Measurements from ENCODE around the gene HDDC2. TPM values are rescaled to one million over a fixed set of nuclear protein-coding genes. Genes with fewer than 3 reads are reported as not detected.

The HDDC2 gene
- total RNA-seq, 1 experiment from 2014 or later, result 96.8 TPM

DNA sequence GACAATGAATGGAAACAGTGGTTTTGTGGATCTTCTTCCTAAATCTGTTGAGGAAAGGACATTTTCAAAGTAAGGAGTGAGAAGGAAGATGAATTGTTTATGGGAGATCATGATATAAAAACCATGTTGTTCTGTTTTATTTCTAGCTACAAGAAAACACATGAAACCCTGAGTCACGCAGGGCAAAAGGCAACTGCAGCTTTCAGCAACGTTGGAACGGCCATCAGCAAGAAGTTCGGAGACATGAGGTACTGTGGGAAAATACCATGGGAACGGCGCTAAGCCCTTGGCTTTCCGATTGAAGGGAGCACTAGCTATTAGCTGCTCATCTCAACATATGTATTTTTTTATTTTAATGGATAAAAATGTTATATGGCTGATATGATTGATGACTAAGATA, 53.6 kb downstream of the HDDC2 start:
- DNase-seq, result no peak

DNA sequence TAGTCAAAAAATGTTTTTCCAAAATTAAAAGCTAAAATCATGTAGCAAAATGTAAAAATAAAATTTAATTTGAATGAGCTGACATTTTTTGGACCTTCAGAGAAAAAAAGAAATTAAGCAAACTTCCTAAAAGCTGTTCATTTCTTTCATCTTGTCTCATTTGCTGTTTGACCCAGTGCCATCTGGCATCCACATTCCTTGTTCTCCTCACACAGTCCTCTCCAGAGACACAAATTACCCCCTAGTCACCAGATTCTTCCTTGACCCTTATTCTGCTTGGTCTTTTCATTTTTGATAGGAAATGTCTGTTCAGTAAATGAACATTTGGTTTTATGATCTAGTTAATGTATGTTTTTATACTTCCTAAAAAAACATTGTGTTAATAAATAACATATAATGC, 55.2 kb downstream of the HDDC2 start:
- TF ChIP-seq, protein P1, sequence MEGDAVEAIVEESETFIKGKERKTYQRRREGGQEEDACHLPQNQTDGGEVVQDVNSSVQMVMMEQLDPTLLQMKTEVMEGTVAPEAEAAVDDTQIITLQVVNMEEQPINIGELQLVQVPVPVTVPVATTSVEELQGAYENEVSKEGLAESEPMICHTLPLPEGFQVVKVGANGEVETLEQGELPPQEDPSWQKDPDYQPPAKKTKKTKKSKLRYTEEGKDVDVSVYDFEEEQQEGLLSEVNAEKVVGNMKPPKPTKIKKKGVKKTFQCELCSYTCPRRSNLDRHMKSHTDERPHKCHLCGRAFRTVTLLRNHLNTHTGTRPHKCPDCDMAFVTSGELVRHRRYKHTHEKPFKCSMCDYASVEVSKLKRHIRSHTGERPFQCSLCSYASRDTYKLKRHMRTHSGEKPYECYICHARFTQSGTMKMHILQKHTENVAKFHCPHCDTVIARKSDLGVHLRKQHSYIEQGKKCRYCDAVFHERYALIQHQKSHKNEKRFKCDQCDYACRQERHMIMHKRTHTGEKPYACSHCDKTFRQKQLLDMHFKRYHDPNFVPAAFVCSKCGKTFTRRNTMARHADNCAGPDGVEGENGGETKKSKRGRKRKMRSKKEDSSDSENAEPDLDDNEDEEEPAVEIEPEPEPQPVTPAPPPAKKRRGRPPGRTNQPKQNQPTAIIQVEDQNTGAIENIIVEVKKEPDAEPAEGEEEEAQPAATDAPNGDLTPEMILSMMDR (conservative IDR thresholded peaks at IDR 0.05; ENCODE audit: low read depth, low read length), result no peak
- no peak for TF ChIP-seq EZH2phosphoT487 (IDR thresholded peaks at IDR 0.05; ENCODE audit: borderline replicate concordance, low read length)
- TF ChIP-seq EZH2 (IDR thresholded peaks at IDR 0.05; ENCODE audit: low read length, unreplicated experiment), result no peak
- DNase-seq (no peak), ATAC-seq (no peak)
- H3K4me1 ChIP-seq (ENCODE audit: insufficient read depth, low read length), result no peaks in the 10 kb centered on the region
- no peak overlapping the region for H3K9ac ChIP-seq (ENCODE audit: low read length)
- H3F3A ChIP-seq (ENCODE audit: low read length, unreplicated experiment), result no peaks in the 10 kb centered on the region
- H3K27ac ChIP-seq (ENCODE audit: low read length), result no peak overlapping the region
- no peaks in the 10 kb centered on the region for H3K79me2 ChIP-seq (ENCODE audit: low read length)
- H3K9me3 ChIP-seq (ENCODE audit: low read length), result no peaks in the 10 kb centered on the region
- CTCF ChIA-PET, result no interaction called here
- no peaks in the 10 kb centered on the region for H3K36me3 ChIP-seq (ENCODE audit: low read depth, low read length)
- H3K4me3 ChIP-seq (ENCODE audit: low read length), result no peak overlapping the region
- no peak overlapping the region for H3K4me2 ChIP-seq (ENCODE audit: low read length)
- no peaks in the 10 kb centered on the region for H3K27me3 ChIP-seq (ENCODE audit: low read length)
- H2AFZ ChIP-seq (ENCODE audit: low read length), result no peak overlapping the region
- POLR2A ChIA-PET (ENCODE audit: unreplicated experiment), result no interaction called here
- no peaks in the 10 kb centered on the region for H4K20me1 ChIP-seq (ENCODE audit: low read length)
- BruUV-seq (replicated peaks), result no TSS peak
- no peaks in the 10 kb centered on the region for H3K9me2 ChIP-seq (replicated peaks; ENCODE audit: low read length)
- intact Hi-C loops (cut with micrococcal nuclease), result no loop called here

More for the DNA sequence above, 53.6 kb downstream of the HDDC2 start:
- no TSS peak for BruUV-seq (replicated peaks)
- H3K27ac ChIP-seq (ENCODE audit: low read length), result no peak overlapping the region
- TF ChIP-seq, protein P1 (conservative IDR thresholded peaks at IDR 0.05; ENCODE audit: low read depth, low read length), result no peak
- TF ChIP-seq EZH2phosphoT487 (IDR thresholded peaks at IDR 0.05; ENCODE audit: borderline replicate concordance, low read length), result no peak
- H3K27me3 ChIP-seq (ENCODE audit: low read length), result no peaks in the 10 kb centered on the region
- no peak overlapping the region for H3K4me3 ChIP-seq (ENCODE audit: low read length)
- intact Hi-C loops (cut with micrococcal nuclease), result no loop called here
- H3K4me2 ChIP-seq (ENCODE audit: low read length), result no peak overlapping the region
- no peaks in the 10 kb centered on the region for H3K36me3 ChIP-seq (ENCODE audit: low read depth, low read length)
- no peak for ATAC-seq
- no peaks in the 10 kb centered on the region for H3K4me1 ChIP-seq (ENCODE audit: insufficient read depth, low read length)
- H3F3A ChIP-seq (ENCODE audit: low read length, unreplicated experiment), result no peaks in the 10 kb centered on the region
- H3K9me3 ChIP-seq (ENCODE audit: low read length), result no peaks in the 10 kb centered on the region
- H3K9me2 ChIP-seq (replicated peaks; ENCODE audit: low read length), result no peaks in the 10 kb centered on the region
- no peak overlapping the region for H3K9ac ChIP-seq (ENCODE audit: low read length)
- ChIA-PET CTCF (no interaction called here), POLR2A (ENCODE audit: unreplicated experiment) (no interaction called here)
- H2AFZ ChIP-seq (ENCODE audit: low read length), result no peak overlapping the region
- no peaks in the 10 kb centered on the region for H4K20me1 ChIP-seq (ENCODE audit: low read length)
- H3K79me2 ChIP-seq (ENCODE audit: low read length), result no peaks in the 10 kb centered on the region

DNA sequence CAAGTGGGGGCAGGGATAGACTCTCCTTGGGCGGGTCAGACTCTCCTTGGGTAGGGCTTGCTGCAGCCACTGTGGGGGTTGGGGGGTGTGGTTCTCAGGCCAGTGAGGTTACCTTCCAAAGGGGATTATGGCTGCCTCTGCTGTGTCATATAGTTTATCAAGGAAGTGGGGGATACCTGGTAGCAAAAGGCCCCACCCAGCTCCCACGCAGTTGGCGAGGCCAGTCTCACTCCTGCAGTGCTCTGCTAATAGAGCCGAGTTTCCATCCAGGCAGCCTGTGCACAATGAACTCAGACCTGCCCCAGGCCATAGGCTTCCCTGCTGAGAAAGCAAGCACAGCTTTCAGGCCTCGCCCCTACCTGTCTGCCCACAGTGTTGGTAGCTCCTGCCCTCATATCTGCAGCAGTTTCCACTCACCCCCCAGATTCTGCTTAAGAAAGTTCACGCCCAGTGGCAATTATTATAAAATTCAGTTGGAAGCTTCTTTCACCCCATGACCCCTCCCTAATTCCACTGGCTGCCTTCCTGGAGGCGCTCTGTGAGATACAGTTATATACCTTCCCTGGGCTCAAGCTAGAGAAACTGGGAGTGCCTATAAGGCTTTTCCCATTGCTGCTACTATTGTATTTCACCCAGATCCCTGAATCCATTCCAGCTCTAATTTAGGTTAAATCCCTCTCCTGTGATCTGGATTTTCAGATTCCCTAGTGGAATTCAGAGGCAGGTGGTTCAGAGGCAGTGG, 56.1 kb downstream of the HDDC2 start:
- ATAC-seq, result no peak
- Histone ChIP-seq H3K27ac (ENCODE audit: low read length) (no peak overlapping the region), H3K9ac (ENCODE audit: low read length) (no peak overlapping the region)

More for the DNA sequence above, 56.1 kb downstream of the HDDC2 start:
- no peak for DNase-seq
- Histone ChIP-seq H3F3A (ENCODE audit: low read length, unreplicated experiment) (no peaks in the 10 kb centered on the region), H4K20me1 (ENCODE audit: low read length) (no peaks in the 10 kb centered on the region), H3K9me3 (ENCODE audit: low read length) (no peaks in the 10 kb centered on the region), H3K9me2 (replicated peaks; ENCODE audit: low read length) (no peaks in the 10 kb centered on the region), H2AFZ (ENCODE audit: low read length) (no peak overlapping the region), H3K27me3 (ENCODE audit: low read length) (no peaks in the 10 kb centered on the region), H3K4me3 (ENCODE audit: low read length) (no peak overlapping the region), H3K36me3 (ENCODE audit: low read depth, low read length) (no peaks in the 10 kb centered on the region), H3K4me1 (ENCODE audit: insufficient read depth, low read length) (no peaks in the 10 kb centered on the region), H3K4me2 (ENCODE audit: low read length) (no peak overlapping the region), H3K79me2 (ENCODE audit: low read length) (no peaks in the 10 kb centered on the region)
- ChIA-PET POLR2A (ENCODE audit: unreplicated experiment) (no interaction called here), CTCF (no interaction called here)
- no TSS peak for BruUV-seq (replicated peaks)
- intact Hi-C loops (cut with micrococcal nuclease), result no loop called here
- no peak for TF ChIP-seq EZH2 (IDR thresholded peaks at IDR 0.05; ENCODE audit: low read length, unreplicated experiment)
- no peak for TF ChIP-seq EZH2phosphoT487 (IDR thresholded peaks at IDR 0.05; ENCODE audit: borderline replicate concordance, low read length)
- TF ChIP-seq, protein P1 (conservative IDR thresholded peaks at IDR 0.05; ENCODE audit: low read depth, low read length), result no peak
